Caco-2 (cell line): ENCODE results near the gene RAB6B. TPM values are rescaled to one million over a fixed set of nuclear protein-coding genes. Genes with fewer than 3 reads are reported as not detected.

Experiments used
- BruUV-seq: library from RNA; stranded (reverse); fragments of 400-500 nt; replicated peaks from 2 replicates; lab custom pipeline; 2021; lab: Mats Ljungman, UMichigan
- CTCF ChIA-PET: fragments of 300-600 bp; sonication (Branson Sonifier 250); formaldehyde crosslinking; loops from one replicate; lab custom pipeline; 2022; ENCODE audit warnings: antibody characterized with exemption; lab: Charles Lee
- POLR2A ChIA-PET: fragments of 300-600 bp; sonication (Branson Sonifier 250); formaldehyde crosslinking; loops from one replicate; lab custom pipeline; 2022; ENCODE audit warnings: antibody characterized with exemption; lab: Charles Lee
- DNase-seq, 2 experiments: peaks; one replicate each; pipeline versions ENCODE4 v3.0.0 to v3.0.0-alpha.2; 2020 to 2022
- H3K27me3 ChIP-seq: replicated peaks from 2 replicates; pipeline ENCODE4 v1.6.0; 2011; ENCODE audit warnings: low read length; ENCODE audit not compliant: control insufficient read depth, insufficient read depth
- H3K36me3 ChIP-seq: 2 replicates; pipeline ENCODE4 v1.5.1; 2011; ENCODE audit warnings: low read length; ENCODE audit not compliant: control insufficient read depth, insufficient read depth
- H3K4me1 ChIP-seq: fragments of 250-450 bp; sonication (Bioruptor Pico); 2 replicates; pipeline ENCODE4 v1.5.1; 2020; ENCODE audit warnings: mild to moderate bottlenecking
- H3K4me3 ChIP-seq: 2 replicates; pipeline ENCODE4 v1.5.1; 2011; ENCODE audit warnings: low read depth, mild to moderate bottlenecking, control low read depth, low read length
- H3K9me3 ChIP-seq: fragments of 250-450 bp; sonication (Bioruptor Pico); 2 replicates; pipeline ENCODE4 v1.5.1; 2020; ENCODE audit warnings: mild to moderate bottlenecking, moderate library complexity
- H3K27ac Mint-ChIP-seq: one replicate; pipeline ENCODE4 v1.8.0; 2022; ENCODE audit warnings: mixed read lengths; ENCODE audit not compliant: unreplicated experiment
- H3K27me3 Mint-ChIP-seq: one replicate; pipeline ENCODE4 v1.8.0; 2022; ENCODE audit warnings: mixed read lengths; ENCODE audit not compliant: insufficient read depth, unreplicated experiment
- H3K36me3 Mint-ChIP-seq: one replicate; pipeline ENCODE4 v1.8.0; 2022; ENCODE audit warnings: mild to moderate bottlenecking, mixed read lengths; ENCODE audit not compliant: insufficient read depth, unreplicated experiment
- H3K4me1 Mint-ChIP-seq: one replicate; pipeline ENCODE4 v1.8.0; 2022; ENCODE audit warnings: low read depth, mixed read lengths; ENCODE audit not compliant: unreplicated experiment
- H3K4me3 Mint-ChIP-seq: one replicate; pipeline ENCODE4 v1.8.0; 2022; ENCODE audit warnings: mild to moderate bottlenecking, moderate library complexity, mixed read lengths; ENCODE audit not compliant: unreplicated experiment
- H3K9me3 Mint-ChIP-seq: one replicate; pipeline ENCODE4 v1.8.0; 2022; ENCODE audit warnings: mixed read lengths; ENCODE audit not compliant: unreplicated experiment
- CTCF ChIP-seq, 2 experiments: fragments of 200-600 bp in 1 of 2; IDR thresholded peaks; 1 replicate in 1 of 2; 2 replicates in 1 of 2; pipeline versions ENCODE4 v1.5.1 to v1.8.0; 2011 to 2022; ENCODE audit warnings: antibody characterized with exemption in 1 of 2, control low read depth in 1 of 2, inconsistent platforms in 1 of 2, low read depth in 1 of 2, low read length in 1 of 2, mild to moderate bottlenecking in 1 of 2, moderate library complexity in 1 of 2; ENCODE audit not compliant: insufficient read depth in 1 of 2, severe bottlenecking in 1 of 2, unreplicated experiment in 1 of 2
- intact Hi-C: fragments of 100-400 bp; cut with micrococcal nuclease; formaldehyde crosslinking; loops from one replicate; pipeline ENCODE4 v1.10.0; 2022; ENCODE audit not compliant: unreplicated experiment
- total RNA-seq: library from RNA; stranded (reverse); gene quantifications from 2 replicates; pipeline ENCODE4 v1.2.3, GENCODE V29; 2022

Gene RAB6B
- total RNA-seq, 1 experiment from 2014 or later, result 3.2 TPM

- no TSS peak for BruUV-seq
- DNase-seq, result no peak
- POLR2A ChIA-PET, result no interaction called here
- Histone ChIP-seq H3K9me3 (no peaks in the 10 kb centered on the region), H3K27me3 (no peaks in the 10 kb centered on the region), H3K36me3 (no peaks in the 10 kb centered on the region), H3K4me3 (no peak overlapping the region), H3K4me1 (0 out of 2 replicates have a peak, but pooled peaks cover 7% of the 10 kb centered on the region)
- H3K4me1 Mint-ChIP-seq, result no peaks in the 10 kb centered on the region
- TF ChIP-seq CTCF (IDR thresholded peaks at IDR 0.05; ENCODE audit: insufficient read depth in 1 of 2, low read depth in 1 of 2, low read length in 1 of 2, severe bottlenecking in 1 of 2, unreplicated experiment in 1 of 2), result no peak
- H3K36me3 Mint-ChIP-seq, result no peaks in the 10 kb centered on the region
- H3K9me3 Mint-ChIP-seq, result no peaks in the 10 kb centered on the region
- H3K4me3 Mint-ChIP-seq, result no peak overlapping the region
- H3K27me3 Mint-ChIP-seq, result peaks cover 5% of the 10 kb centered on the region
- CTCF ChIA-PET, result no interaction called here
- intact Hi-C loops, result no loop called here
- no peak overlapping the region for H3K27ac Mint-ChIP-seq
These were observed 11.4 kb downstream of the RAB6B start for GRCh38 chr3:133884054-133884886.

DNA sequence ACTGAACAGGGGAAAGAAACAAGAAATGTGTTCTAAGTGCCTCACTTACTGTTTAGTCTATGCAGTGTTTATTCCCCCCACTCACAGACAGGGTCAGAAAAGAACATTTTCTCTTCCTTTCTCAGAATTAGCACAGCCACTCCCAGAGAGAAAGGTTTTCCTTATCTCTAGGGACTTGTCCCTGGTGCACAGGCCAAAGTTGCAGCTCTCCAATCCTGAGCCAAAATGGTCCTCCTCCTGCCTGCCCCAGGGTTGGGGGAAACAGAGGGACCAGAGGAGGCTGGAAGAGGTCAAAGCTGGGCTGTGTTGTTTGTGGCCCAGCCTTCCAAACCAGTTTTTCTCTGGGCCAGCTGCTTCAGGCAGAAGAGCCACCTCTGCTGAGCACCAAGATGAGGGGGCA, 12.0 kb downstream of the RAB6B start:
- CTCF ChIA-PET, result no interaction called here
- POLR2A ChIA-PET, result no interaction called here
- no peak for DNase-seq
- Mint-ChIP-seq H3K9me3 (no peaks in the 10 kb centered on the region), H3K27ac (no peak overlapping the region), H3K27me3 (peaks cover 5% of the 10 kb centered on the region), H3K4me3 (no peak overlapping the region), H3K36me3 (no peaks in the 10 kb centered on the region), H3K4me1 (no peaks in the 10 kb centered on the region)
- no peaks in the 10 kb centered on the region for H3K36me3 ChIP-seq
- no peak overlapping the region for H3K4me3 ChIP-seq
- intact Hi-C loops, result no loop called here
- BruUV-seq, result no TSS peak
- TF ChIP-seq CTCF (IDR thresholded peaks at IDR 0.05; ENCODE audit: insufficient read depth in 1 of 2, low read depth in 1 of 2, low read length in 1 of 2, severe bottlenecking in 1 of 2, unreplicated experiment in 1 of 2), result no peak
- no peaks in the 10 kb centered on the region for H3K9me3 ChIP-seq
- no peaks in the 10 kb centered on the region for H3K27me3 ChIP-seq
- 0 out of 2 replicates have a peak, but pooled peaks cover 7% of the 10 kb centered on the region for H3K4me1 ChIP-seq

DNA sequence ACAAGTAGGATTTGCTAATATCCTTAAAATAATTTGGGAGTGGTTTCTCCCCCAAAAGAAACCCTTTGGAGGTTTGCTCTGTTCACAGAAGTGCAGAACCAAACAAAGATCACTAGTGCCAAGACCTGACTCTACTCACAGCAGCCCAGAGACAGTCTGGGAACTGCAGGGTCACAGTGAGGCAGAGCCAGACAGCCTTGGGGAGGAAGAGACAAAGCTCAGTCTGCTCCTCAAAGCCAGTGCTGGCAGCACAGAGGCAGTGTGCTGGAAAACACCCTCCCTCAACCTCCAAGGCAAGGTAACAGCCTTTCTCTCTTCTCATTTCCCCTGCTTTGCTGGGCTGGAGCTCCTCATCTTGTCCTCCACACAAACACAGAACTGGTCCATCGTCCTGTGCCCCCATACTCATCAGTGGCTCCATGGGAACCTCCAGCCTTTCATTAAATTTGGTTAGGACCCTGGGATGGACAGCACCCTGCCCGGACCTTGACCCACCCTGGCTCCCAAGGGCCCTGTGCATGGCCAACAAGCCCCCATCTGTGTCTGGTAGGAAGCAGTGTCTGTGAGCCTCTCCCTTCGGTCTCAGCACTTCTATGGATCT, 12.6 kb downstream of the RAB6B start:
- POLR2A ChIA-PET, result no interaction called here

More for the DNA sequence above, 12.6 kb downstream of the RAB6B start:
- no peak for TF ChIP-seq CTCF (IDR thresholded peaks at IDR 0.05; ENCODE audit: insufficient read depth in 1 of 2, low read depth in 1 of 2, low read length in 1 of 2, severe bottlenecking in 1 of 2, unreplicated experiment in 1 of 2)
- Histone ChIP-seq H3K9me3 (no peaks in the 10 kb centered on the region), H3K36me3 (no peaks in the 10 kb centered on the region), H3K4me3 (no peak overlapping the region), H3K4me1 (0 out of 2 replicates have a peak, but pooled peaks cover 7% of the 10 kb centered on the region), H3K27me3 (no peaks in the 10 kb centered on the region)
- CTCF ChIA-PET, result no interaction called here
- Mint-ChIP-seq H3K27me3 (peaks cover 5% of the 10 kb centered on the region), H3K27ac (no peak overlapping the region), H3K36me3 (no peaks in the 10 kb centered on the region), H3K4me1 (no peaks in the 10 kb centered on the region), H3K4me3 (no peak overlapping the region), H3K9me3 (no peaks in the 10 kb centered on the region)
- no TSS peak for BruUV-seq
- no peak for DNase-seq
- intact Hi-C loops, result no loop called here
